ENCODE measurements around the gene LYPLAL1. TPM values are rescaled to one million over a fixed set of nuclear protein-coding genes. Genes with fewer than 3 reads are reported as not detected.

The LYPLAL1 gene
- total and polyA plus RNA-seq, 4 donors = 28.7 to 74.7 (median 45.8) TPM

GRCh38 chr1:219143735-219144134 lies 29.9 kb upstream of the LYPLAL1 start:
- no CpG with 5 or more reads among the region's 1 CpG for WGBS (ENCODE audit: insufficient coverage)
- DNase-seq (ENCODE audit: low read depth in 4 of 6, low spot score in 6 of 6) = no peak
- H3K36me3 ChIP-seq (ENCODE audit: control insufficient read depth, insufficient read depth, low read length) = no peaks in the 10 kb centered on the region

DNA sequence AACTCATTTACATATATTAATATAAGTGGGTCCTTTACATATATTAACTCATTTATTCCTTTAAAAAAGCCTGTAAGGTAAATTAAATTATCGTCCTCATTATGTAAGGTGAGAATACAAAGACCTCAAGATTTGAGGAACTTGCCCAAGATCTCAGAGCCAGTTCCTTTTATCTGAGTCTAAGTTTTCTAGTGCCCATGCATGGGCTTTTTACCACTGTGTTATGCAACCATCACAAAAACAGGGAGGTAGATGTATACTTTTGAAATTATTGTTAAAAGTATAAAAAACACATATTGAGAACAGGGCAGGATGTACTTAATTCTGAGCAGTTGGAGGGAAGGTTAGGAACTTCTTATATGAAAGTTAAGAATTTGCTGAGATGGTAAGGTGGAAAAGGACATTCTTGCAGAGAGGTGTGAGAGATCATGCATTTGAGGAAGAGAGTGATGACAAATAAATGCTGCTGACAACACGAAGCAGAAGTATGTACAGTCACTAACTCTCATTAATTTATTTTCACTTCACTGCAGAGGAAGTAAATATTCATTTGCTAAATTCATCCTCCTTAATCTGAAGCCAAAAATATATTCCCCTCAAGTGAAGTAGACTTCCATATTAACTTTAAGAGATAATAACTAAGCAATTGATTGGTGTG lies 28.9 kb upstream of the LYPLAL1 start:
- Histone ChIP-seq H3K27me3 (ENCODE audit: control insufficient read depth, insufficient read depth, low read length) (no peaks in the 10 kb centered on the region), H3K4me3 (ENCODE audit: low read depth, low read length) (no peak overlapping the region), H3K9me3 (ENCODE audit: control insufficient read depth, insufficient read depth, low read length) (no peaks in the 10 kb centered on the region), H3K4me1 (ENCODE audit: control insufficient read depth, insufficient read depth, low read length) (no peaks in the 10 kb centered on the region), H3K36me3 (ENCODE audit: control insufficient read depth, insufficient read depth, low read length) (no peaks in the 10 kb centered on the region), H3K27ac (ENCODE audit: low read depth, low read length) (no peak overlapping the region)
- no CpG with 5 or more reads among the region's 2 CpGs for WGBS (ENCODE audit: insufficient coverage)
- no peak for DNase-seq (ENCODE audit: low read depth in 4 of 6, low spot score in 6 of 6)

More at GRCh38 chr1:219143735-219144134, 29.9 kb upstream of the LYPLAL1 start:
- H3K9me3 ChIP-seq (ENCODE audit: control insufficient read depth, insufficient read depth, low read length) = no peaks in the 10 kb centered on the region
- H3K4me1 ChIP-seq (ENCODE audit: control insufficient read depth, insufficient read depth, low read length) = no peaks in the 10 kb centered on the region
- H3K27ac ChIP-seq (ENCODE audit: low read depth, low read length) = no peak overlapping the region
- no peaks in the 10 kb centered on the region for H3K27me3 ChIP-seq (ENCODE audit: control insufficient read depth, insufficient read depth, low read length)
- H3K4me3 ChIP-seq (ENCODE audit: low read depth, low read length) = no peak overlapping the region

DNA sequence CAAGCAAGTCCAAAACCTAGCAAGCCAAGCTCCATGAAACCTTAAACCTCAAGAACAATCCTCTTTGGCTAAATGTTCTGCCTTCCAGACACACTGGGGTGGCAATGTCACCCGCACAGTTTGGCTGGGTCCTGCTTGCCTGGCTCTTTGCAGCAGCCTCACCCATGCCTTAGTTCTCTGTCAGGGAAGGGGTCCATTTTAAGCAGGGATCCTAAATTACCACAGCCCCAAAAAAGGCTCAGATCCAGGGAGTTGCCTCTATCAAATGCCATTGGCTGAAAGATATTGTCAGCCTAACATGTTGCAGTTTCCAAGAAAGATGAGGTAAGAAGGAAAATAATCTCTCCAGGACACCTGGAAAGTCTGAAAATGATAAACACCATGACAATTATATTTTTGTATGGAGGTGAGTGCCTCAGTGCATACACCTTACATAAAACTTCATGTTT lies 26.1 kb upstream of the LYPLAL1 start:
- Histone ChIP-seq H3K36me3 (ENCODE audit: control insufficient read depth, insufficient read depth, low read length) (no peaks in the 10 kb centered on the region), H3K9me3 (ENCODE audit: control insufficient read depth, insufficient read depth, low read length) (no peaks in the 10 kb centered on the region), H3K27me3 (ENCODE audit: control insufficient read depth, insufficient read depth, low read length) (no peaks in the 10 kb centered on the region), H3K27ac (ENCODE audit: low read depth, low read length) (no peak overlapping the region), H3K4me3 (ENCODE audit: low read depth, low read length) (no peak overlapping the region), H3K4me1 (ENCODE audit: control insufficient read depth, insufficient read depth, low read length) (no peaks in the 10 kb centered on the region)
- WGBS (ENCODE audit: insufficient coverage) = 100% methylated on average over 1 of the region's 1 CpG
- DNase-seq (ENCODE audit: low read depth in 4 of 6, low spot score in 6 of 6) = no peak

- Histone ChIP-seq H3K4me3 (ENCODE audit: low read depth, low read length) (no peak overlapping the region), H3K9me3 (ENCODE audit: control insufficient read depth, insufficient read depth, low read length) (no peaks in the 10 kb centered on the region), H3K27ac (ENCODE audit: low read depth, low read length) (no peak overlapping the region), H3K36me3 (ENCODE audit: control insufficient read depth, insufficient read depth, low read length) (no peaks in the 10 kb centered on the region), H3K27me3 (ENCODE audit: control insufficient read depth, insufficient read depth, low read length) (no peaks in the 10 kb centered on the region), H3K4me1 (ENCODE audit: control insufficient read depth, insufficient read depth, low read length) (no peaks in the 10 kb centered on the region)
- DNase-seq (ENCODE audit: low read depth in 4 of 6, low spot score in 6 of 6) = no peak
These were observed 24.6 kb upstream of the LYPLAL1 start for GRCh38 chr1:219149009-219149577.

- no peak overlapping the region for H3K4me3 ChIP-seq (ENCODE audit: low read depth, low read length)
- no peaks in the 10 kb centered on the region for H3K9me3 ChIP-seq (ENCODE audit: control insufficient read depth, insufficient read depth, low read length)
- no peak overlapping the region for H3K27ac ChIP-seq (ENCODE audit: low read depth, low read length)
- H3K4me1 ChIP-seq (ENCODE audit: control insufficient read depth, insufficient read depth, low read length) = no peaks in the 10 kb centered on the region
- DNase-seq (ENCODE audit: low read depth in 4 of 6, low spot score in 6 of 6) = no peak
- WGBS (ENCODE audit: insufficient coverage) = no CpG with 5 or more reads among the region's 3 CpGs
- H3K36me3 ChIP-seq (ENCODE audit: control insufficient read depth, insufficient read depth, low read length) = no peaks in the 10 kb centered on the region
- no peaks in the 10 kb centered on the region for H3K27me3 ChIP-seq (ENCODE audit: control insufficient read depth, insufficient read depth, low read length)
These were observed 23.7 kb upstream of the LYPLAL1 start for GRCh38 chr1:219149953-219150352.

DNA sequence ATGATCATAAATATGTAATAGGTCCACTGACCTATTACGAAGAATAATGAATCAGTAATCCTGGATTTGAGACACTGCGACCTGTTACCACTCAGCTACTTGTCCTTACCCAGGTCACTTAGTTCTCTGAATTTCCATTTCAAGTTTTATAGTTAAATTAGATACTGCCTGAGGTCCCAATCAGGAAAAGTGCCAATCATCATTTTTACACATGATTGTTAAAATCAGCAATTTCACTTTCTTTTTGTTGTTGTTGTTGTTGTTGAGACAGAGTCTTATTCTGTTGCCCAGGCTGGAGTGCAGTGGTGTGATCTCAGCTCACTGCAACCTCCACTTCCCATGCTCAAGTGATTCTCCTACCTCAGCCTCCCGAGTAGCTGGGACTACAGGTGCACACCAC lies 22.8 kb upstream of the LYPLAL1 start:
- no CpG with 5 or more reads among the region's 3 CpGs for WGBS (ENCODE audit: insufficient coverage)
- Histone ChIP-seq H3K36me3 (ENCODE audit: control insufficient read depth, insufficient read depth, low read length) (no peaks in the 10 kb centered on the region), H3K27me3 (ENCODE audit: control insufficient read depth, insufficient read depth, low read length) (no peaks in the 10 kb centered on the region), H3K4me1 (ENCODE audit: control insufficient read depth, insufficient read depth, low read length) (no peaks in the 10 kb centered on the region), H3K4me3 (ENCODE audit: low read depth, low read length) (no peak overlapping the region), H3K27ac (ENCODE audit: low read depth, low read length) (no peak overlapping the region), H3K9me3 (ENCODE audit: control insufficient read depth, insufficient read depth, low read length) (no peaks in the 10 kb centered on the region)
- DNase-seq (ENCODE audit: low read depth in 4 of 6, low spot score in 6 of 6) = no peak

GRCh38 chr1:219151467-219151866 lies 22.2 kb upstream of the LYPLAL1 start:
- H3K9me3 ChIP-seq (ENCODE audit: control insufficient read depth, insufficient read depth, low read length) = no peaks in the 10 kb centered on the region
- H3K27me3 ChIP-seq (ENCODE audit: control insufficient read depth, insufficient read depth, low read length) = no peaks in the 10 kb centered on the region
- no CpG with 5 or more reads among the region's 3 CpGs for WGBS (ENCODE audit: insufficient coverage)
- H3K27ac ChIP-seq (ENCODE audit: low read depth, low read length) = no peak overlapping the region
- no peak overlapping the region for H3K4me3 ChIP-seq (ENCODE audit: low read depth, low read length)
- DNase-seq (ENCODE audit: low read depth in 4 of 6, low spot score in 6 of 6) = no peak
- no peaks in the 10 kb centered on the region for H3K36me3 ChIP-seq (ENCODE audit: control insufficient read depth, insufficient read depth, low read length)
- no peaks in the 10 kb centered on the region for H3K4me1 ChIP-seq (ENCODE audit: control insufficient read depth, insufficient read depth, low read length)

DNA sequence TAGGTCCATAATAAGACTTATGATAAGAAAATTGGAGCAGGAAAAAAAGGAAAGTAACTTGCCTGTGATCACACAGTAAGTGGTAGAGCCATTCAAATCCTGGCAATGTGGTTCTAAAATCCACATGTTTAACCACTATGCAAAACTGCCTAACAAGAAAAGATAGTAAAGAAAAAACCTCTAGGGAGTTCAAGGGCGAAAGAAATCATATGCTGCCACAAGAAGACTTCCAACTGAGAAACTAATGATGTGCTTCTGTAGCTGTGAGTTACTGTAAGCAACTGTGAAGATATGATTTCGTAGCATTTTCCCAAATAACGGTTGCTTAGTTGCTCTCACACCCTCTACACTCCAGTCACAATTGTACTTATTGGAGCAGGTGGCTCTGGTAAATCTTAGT lies 20.9 kb upstream of the LYPLAL1 start:
- Histone ChIP-seq H3K36me3 (ENCODE audit: control insufficient read depth, insufficient read depth, low read length) (no peaks in the 10 kb centered on the region), H3K9me3 (ENCODE audit: control insufficient read depth, insufficient read depth, low read length) (no peaks in the 10 kb centered on the region), H3K27me3 (ENCODE audit: control insufficient read depth, insufficient read depth, low read length) (no peaks in the 10 kb centered on the region), H3K27ac (ENCODE audit: low read depth, low read length) (no peak overlapping the region), H3K4me1 (ENCODE audit: control insufficient read depth, insufficient read depth, low read length) (no peaks in the 10 kb centered on the region), H3K4me3 (ENCODE audit: low read depth, low read length) (no peak overlapping the region)
- DNase-seq (ENCODE audit: low read depth in 4 of 6, low spot score in 6 of 6) = peak in 1 of 6 donors; percentile 28
- WGBS (ENCODE audit: insufficient coverage) = no CpG with 5 or more reads among the region's 3 CpGs

DNA sequence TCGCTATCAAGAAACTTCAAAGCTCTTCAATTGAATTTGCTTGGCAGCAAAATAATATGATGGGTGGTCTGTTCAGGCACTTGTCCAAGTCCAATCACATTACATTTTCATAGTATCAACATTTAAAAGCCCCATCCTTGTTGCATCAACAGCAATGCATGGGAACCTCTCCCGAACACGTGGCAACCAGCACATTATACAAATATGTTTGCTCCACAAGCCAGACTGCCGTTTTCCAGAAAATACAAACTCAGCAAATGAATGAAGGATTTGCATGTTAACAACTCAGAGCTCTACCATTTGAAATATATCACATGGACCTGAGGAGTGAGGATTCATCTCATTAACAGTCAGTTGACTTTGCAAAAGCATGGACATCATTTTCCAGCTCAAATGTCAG lies 20.0 kb upstream of the LYPLAL1 start:
- H3K4me3 ChIP-seq (ENCODE audit: low read depth, low read length) = no peak overlapping the region
- no peak overlapping the region for H3K27ac ChIP-seq (ENCODE audit: low read depth, low read length)
- H3K27me3 ChIP-seq (ENCODE audit: control insufficient read depth, insufficient read depth, low read length) = no peaks in the 10 kb centered on the region
- no peaks in the 10 kb centered on the region for H3K9me3 ChIP-seq (ENCODE audit: control insufficient read depth, insufficient read depth, low read length)
- H3K4me1 ChIP-seq (ENCODE audit: control insufficient read depth, insufficient read depth, low read length) = no peaks in the 10 kb centered on the region
- no peaks in the 10 kb centered on the region for H3K36me3 ChIP-seq (ENCODE audit: control insufficient read depth, insufficient read depth, low read length)
- DNase-seq (ENCODE audit: low read depth in 4 of 6, low spot score in 6 of 6) = peak in 1 of 6 donors; percentile 23
- no CpG with 5 or more reads among the region's 4 CpGs for WGBS (ENCODE audit: insufficient coverage)

DNA sequence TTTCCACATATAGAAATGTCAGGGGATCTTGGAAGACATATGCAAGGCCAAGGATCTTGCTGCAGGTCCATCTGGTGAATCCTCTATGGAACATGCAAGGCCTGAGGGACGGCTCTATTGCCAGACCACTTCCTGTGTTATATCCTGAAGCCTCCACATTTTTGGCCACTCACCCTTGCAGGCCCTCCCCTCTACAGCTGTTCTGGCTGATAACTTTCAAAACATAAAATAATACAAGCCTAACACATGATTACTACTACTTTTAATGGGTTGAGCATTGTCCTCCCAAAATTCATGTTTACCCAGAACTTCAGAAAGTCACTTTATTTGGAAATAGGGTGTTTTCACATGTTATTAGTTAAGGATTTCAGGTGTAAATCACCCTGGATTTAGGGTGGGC lies 18.5 kb upstream of the LYPLAL1 start:
- DNase-seq (ENCODE audit: low read depth in 4 of 6, low spot score in 6 of 6) = no peak
- no peak overlapping the region for H3K4me3 ChIP-seq (ENCODE audit: low read depth, low read length)
- no peaks in the 10 kb centered on the region for H3K9me3 ChIP-seq (ENCODE audit: control insufficient read depth, insufficient read depth, low read length)
- 86% methylated on average over 1 of the region's 1 CpG for WGBS (ENCODE audit: insufficient coverage)
- H3K4me1 ChIP-seq (ENCODE audit: control insufficient read depth, insufficient read depth, low read length) = no peaks in the 10 kb centered on the region
- H3K27ac ChIP-seq (ENCODE audit: low read depth, low read length) = no peak overlapping the region
- no peaks in the 10 kb centered on the region for H3K27me3 ChIP-seq (ENCODE audit: control insufficient read depth, insufficient read depth, low read length)
- no peaks in the 10 kb centered on the region for H3K36me3 ChIP-seq (ENCODE audit: control insufficient read depth, insufficient read depth, low read length)
